GM21529 (cell line): ENCODE results near the gene GPX4.

Source experiments
- ATAC-seq: cut with Tn5 transposase; IDR thresholded peaks from one replicate; pipeline ENCODE4 v1.9.1; 2021; ENCODE audit not compliant: unreplicated experiment

The GPX4 gene

DNA sequence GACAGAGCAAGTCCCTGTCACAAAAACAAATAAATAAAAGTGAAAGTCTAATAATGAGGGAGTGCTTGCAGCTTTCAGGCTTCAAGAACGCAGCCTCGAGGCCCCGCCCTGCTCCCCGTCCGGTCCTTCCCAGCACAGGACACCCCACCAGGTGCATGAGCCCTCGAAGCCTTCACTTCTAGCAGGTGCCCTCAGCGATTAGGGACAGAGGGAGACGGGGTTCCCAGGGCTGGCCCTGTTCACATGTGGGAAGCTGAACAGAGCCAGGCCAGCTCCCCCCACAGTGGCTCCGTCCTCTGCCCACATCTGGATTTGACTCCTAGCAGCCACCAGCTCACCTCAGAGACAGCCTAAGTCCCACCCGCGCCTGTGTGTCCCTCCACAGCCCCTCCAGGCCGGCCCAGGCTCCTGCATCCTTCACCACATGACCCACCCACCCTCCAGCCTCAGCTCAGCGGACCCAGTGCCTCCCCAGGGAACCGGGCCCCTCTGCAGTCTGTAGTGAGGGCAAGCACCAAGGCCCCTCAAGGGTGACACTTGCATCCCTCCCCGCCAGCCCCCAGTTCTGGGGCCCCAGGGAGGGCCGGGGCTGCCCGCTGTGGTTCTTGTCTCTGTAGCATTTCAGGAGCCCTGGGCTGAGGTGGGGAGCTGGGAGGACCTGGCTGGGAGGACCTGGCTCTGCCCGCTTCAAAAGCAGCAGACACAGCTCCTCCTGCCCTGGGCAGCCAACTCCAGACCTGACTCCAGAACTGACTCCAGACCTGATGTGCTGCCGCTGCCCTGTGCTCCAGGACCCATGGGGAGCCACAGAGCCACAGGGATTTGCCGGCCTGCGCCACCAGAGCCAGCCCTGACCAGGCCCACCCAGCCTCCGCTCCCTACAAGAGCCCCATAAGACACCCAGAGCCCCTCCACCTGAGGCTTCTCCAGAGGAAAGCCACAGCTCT lies 27.2 kb downstream of the GPX4 start:
- no peak for ATAC-seq

GRCh38 chr19:1131718-1132551 lies 28.1 kb downstream of the GPX4 start:
- peak; percentile 40 for ATAC-seq

- ATAC-seq, result peak; percentile 9
These were observed 29.0 kb downstream of the GPX4 start for GRCh38 chr19:1132552-1133383.

DNA sequence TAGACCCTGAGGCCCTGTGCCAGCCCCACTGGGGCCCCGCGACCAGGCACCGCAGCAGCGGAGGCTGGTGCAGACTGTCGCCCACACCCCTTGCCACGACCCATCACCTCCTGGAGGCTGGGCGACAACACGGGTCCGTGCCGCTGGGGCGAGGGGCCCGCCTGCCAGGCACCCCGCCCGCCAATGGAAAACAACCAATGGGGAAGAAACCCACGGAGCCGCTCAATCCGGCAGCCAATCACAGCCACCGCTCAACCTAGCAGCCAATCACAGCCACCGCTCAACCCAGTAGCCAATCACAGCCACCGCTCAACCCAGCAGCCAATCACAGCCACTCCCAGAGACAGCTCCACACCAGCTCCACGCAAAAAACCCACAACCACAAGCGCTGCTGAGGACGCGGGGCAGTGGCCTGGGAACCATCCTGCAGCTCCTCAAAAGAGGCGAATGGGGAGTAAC lies 29.7 kb downstream of the GPX4 start:
- peak; percentile 64 for ATAC-seq

GRCh38 chr19:1134431-1134830 lies 30.6 kb downstream of the GPX4 start:
- no peak for ATAC-seq

DNA sequence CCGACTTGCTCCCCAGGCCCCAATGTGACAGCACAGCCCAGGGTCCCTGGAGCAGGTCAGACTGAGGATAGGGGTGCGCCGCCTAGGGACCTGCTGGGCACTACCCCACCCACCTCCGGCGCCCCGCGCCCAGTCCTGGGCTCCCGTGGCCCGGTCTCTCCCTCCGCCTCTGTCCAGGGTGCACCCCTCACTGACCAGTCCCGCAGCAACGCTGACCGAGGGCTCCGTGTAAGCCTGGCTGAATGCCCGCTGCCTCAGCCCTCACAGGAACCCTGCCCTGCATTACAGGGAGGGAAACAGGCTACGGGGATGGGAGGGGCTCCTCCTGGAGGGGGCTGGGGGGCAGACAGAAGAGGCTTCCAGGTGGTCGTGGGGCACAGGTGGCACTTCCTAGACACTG lies 31.7 kb downstream of the GPX4 start:
- no peak for ATAC-seq

- ATAC-seq, result no peak
These were observed 32.4 kb downstream of the GPX4 start for GRCh38 chr19:1136201-1136600.

DNA sequence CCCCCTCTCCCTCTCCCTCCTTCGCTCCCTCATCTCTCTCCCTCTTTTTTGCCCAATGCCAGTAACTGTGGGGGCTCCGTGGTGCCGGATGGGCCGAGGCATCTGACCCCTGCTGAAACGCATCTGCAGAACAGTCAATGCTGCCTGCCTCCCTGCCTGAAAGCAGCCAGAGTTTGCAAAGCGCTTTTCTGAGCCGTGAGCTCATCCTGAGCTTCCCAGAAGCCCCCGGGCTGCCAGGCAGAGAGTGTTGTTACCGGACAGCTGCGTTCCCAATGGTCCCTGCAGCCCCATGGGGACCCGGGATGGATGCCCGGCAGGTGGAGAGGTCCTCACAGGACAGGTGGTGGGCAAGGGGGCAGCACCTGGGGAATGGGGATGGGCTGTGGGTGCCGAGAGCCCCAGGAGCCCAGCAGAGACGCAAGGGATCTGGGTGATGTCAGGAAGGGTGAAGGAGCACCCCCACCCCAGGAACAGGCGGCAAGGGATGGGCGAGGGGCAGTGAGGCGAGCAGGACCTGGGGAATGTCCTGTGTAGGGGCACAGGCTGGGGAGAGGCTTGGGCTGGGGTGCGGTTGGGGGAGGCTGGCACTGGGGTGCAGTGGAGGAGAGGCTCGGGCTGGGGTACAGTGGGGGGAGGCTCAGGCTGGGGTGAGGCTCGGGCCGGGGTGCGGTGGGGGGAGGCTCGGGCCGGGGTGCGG lies 33.0 kb downstream of the GPX4 start:
- no peak for ATAC-seq

DNA sequence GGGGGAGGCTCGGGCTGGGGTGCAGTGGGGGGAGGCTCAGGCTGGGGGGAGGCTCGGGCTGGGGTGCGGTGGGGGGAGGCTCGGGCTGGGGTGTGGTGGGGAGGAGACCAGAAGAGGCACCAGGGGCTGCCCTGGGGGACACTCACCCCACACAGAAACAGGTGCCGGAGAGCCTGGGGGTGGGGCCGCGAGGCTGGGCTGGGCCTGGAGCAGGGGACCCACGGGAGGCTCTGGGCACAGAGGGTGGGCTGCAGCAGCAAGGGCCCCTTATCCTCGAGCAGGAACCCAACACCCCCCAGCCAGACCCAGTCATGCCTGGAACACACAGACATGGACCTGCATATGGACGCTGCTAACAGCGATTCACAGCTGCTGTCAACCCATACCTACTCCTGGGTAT lies 34.3 kb downstream of the GPX4 start:
- no peak for ATAC-seq

DNA sequence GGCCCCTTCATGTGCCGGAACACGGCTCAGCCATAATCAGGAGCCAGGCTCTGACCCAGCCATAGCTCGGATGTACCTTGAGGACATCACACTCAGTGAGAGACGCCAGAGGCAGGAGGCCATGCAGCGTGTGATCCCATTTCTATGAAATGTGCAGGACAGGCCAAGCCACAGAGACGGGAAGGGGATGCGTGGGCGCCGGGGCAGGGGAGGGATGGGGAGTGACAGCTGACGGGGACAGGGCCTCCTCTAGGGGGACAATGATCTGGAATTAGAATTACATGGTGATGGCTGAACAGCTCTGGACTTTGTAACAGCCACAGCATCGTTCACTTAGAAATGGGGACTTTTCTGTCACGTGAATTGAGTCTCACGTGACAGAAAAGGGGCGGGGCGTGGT lies 35.3 kb downstream of the GPX4 start:
- no peak for ATAC-seq

- no peak for ATAC-seq
These were observed 36.7 kb downstream of the GPX4 start for GRCh38 chr19:1140272-1141027.

- ATAC-seq, result no peak
These were observed 38.1 kb downstream of the GPX4 start for GRCh38 chr19:1141944-1142343.

GRCh38 chr19:1143828-1144399 lies 40.1 kb downstream of the GPX4 start:
- ATAC-seq, result no peak

GRCh38 chr19:1144741-1145140 lies 40.9 kb downstream of the GPX4 start:
- no peak for ATAC-seq

DNA sequence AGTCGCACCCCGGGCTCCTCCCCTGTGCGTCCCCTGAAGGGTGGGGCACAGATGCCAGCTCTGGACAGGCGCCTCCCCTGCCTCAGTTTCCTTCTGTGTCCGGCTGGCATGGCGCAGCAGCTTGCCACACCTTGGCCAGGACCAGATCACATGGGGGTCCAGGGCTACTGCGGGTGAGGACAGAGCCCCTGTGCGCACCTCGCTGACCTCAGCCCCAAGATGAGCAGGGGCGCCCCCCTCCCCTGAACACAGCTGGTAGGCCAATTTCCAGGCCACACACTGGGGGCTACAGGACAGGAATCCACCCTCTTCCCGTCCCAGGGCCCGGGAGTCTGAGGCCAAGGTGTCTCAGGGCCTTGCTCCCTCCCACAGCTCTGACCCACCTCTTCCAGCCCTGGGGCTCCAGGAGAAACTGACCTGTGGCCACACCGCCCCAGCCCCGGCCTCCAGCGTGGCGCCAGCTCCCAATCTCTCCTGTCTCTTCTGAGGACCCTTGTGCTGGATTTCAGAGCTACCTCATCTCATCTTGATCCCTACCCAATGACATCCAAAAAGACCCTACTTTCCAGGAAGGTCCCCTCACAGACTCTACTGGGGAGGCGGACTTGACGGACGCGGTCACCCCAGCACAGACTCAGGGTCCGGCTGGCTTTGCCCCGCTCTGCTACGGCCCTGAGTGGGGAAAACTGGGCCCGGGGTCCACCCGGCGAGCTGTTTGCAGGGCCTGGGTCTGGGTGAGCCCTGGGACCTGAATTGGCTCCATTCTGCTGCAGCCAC lies 42.0 kb downstream of the GPX4 start:
- ATAC-seq, result no peak

DNA sequence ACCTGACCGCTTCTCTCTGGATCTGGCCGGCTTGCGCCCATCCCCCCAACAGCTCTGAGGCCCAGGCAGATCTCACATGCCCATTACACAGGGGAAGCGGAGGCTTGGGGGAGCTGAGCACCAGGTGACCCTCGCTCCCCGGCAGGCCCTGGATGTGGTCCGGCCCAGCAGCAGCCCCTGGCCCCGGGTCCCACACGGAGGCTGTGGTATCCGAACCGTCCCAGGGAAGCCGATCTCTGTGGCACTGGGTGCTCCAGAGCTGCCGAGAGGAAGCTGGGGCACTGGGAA lies 42.6 kb downstream of the GPX4 start:
- no peak for ATAC-seq

- ATAC-seq, result no peak
These were observed 43.3 kb downstream of the GPX4 start for GRCh38 chr19:1146858-1147780.
